Left colon (tissue), 2 donors: Measurements from ENCODE around the gene KCNK15. TPM values are rescaled to one million over a fixed set of nuclear protein-coding genes. Genes with fewer than 3 reads are reported as not detected.
"Not testable (repeated sequence)": the region's sequence is repeated elsewhere in the genome, so short reads cannot be mapped to it uniquely, and the experiment has no call there.

Experiments used
- ATAC-seq: fragments of 200-7000 bp; cut with Tn5 transposase; one replicate; pipeline ENCODE4 v1.9.1; 2020; ENCODE audit warnings: mild to moderate bottlenecking, moderate library complexity
- DNase-seq, 2 donors: peaks; one replicate each; pipeline ENCODE4 v3.0.0-alpha.2; 2020
- intact Hi-C, 2 donors: fragments of 100-400 bp; cut with DNase I in 1 of 2; cut with micrococcal nuclease in 1 of 2; formaldehyde crosslinking; loops; one replicate each; pipeline versions ENCODE4 v1.11.2 to v1.14.0; 2022; cut with DNase I, micrococcal nuclease
- total RNA-seq, 2 donors: library from RNA; stranded (reverse); fragmentation: NEBNext Ultra II Directional; extraction: Animal tissue kit (Norgen Biotek cat#: 25700); gene quantifications; one replicate each; pipeline ENCODE4 v1.2.1, GENCODE V29; 2021
- donor health status: DM: no; HTN: no; CAD: no.
- donor health status: DM: yes; HTN: yes; CAD: no.

Gene KCNK15
- total RNA-seq, 2 donors from 2014 or later = 0.25 to 0.40 TPM

GRCh38 chr20:44748005-44748370 lies 2.3 kb downstream of the KCNK15 start:
- intact Hi-C loops = loop anchor here in 1 of 2 donors (5.0 kb wide), 1 partner anchor 119 kb away; no protein-coding TSS in a partner anchor
- no peak for ATAC-seq
- DNase-seq = no peak

GRCh38 chr20:44750081-44750805 lies 4.6 kb downstream of the KCNK15 start:
- ATAC-seq = no peak
- intact Hi-C loops = no loop called here
- no peak for DNase-seq

DNA sequence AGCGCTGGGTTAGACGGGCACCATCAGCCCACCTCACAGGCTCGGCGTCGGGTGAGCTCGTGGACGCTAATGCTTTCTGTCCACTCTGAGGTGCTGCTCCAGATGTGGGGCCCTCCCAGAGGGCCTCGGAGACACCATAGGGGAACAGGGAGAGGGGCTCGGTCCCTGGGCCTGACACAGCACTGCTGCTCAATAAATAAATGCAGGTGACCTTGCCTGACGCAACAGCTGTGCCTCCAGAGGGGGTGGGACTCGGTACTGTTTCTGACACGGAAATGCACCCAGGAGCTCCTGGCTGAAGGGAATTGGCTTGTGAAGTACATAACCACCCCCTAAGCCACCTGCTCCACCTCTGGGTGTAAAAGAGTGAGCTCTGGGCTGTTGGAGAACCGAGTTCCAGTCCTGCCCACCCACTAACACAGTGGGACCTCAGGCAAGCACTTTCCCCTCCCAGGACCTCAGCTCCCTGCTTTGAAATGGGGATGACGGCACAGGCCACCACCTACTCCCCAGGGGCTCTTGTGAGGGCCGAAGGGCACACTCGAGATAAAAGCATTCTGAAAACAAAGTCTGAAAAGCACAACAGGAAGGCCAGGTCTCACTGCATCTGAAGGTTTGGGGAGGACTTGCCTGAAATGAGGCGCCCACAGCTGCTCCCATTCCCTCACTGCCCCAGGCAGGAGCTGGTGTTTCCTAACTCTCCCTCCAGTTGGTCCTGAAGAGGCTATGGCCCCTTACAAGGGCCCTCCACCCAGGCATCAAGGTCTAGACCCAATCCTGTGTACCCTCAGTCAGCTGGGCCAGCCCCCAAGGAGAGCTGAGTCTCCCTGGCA lies 6.7 kb downstream of the KCNK15 start:
- DNase-seq = no peak
- no peak for ATAC-seq
- intact Hi-C loops = no loop called here

- DNase-seq = no peak
- no peak for ATAC-seq
- intact Hi-C loops = no loop called here
Observed at GRCh38 chr20:44754554-44754953, 8.9 kb downstream of the KCNK15 start.

- intact Hi-C loops = no loop called here
- ATAC-seq (no peak), DNase-seq (no peak)
Observed at GRCh38 chr20:44756011-44756688, 10.5 kb downstream of the KCNK15 start.

- ATAC-seq = no peak
- intact Hi-C loops = no loop called here
- DNase-seq = no peak
Observed at GRCh38 chr20:44756956-44757355, 11.3 kb downstream of the KCNK15 start.

- DNase-seq = no peak
- intact Hi-C loops = no loop called here
- ATAC-seq = no peak
Observed at GRCh38 chr20:44758247-44759101, 12.8 kb downstream of the KCNK15 start.

DNA sequence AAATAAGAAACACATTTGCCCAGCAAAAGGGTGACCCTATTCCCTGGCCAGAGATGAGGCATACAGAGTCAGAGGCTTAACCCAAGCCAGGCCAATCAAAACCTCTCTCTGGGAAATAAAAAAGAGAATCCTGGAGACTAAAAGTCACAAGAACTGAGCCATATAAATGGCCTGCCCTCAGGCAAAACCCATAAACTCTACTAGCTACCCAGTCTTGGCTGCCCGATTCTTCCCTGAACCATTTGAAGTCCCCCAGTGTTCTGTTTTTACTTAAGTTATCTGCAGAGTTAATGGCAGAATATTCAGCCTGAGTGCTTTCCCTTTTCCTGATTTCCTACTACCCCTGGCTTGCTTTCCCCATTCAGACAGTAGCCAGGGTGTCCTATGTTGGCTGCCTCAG lies 13.9 kb downstream of the KCNK15 start:
- DNase-seq (no peak), ATAC-seq (no peak)
- intact Hi-C loops = no loop called here

- no peak for DNase-seq
- ATAC-seq = no peak
- intact Hi-C loops = no loop called here
Observed at GRCh38 chr20:44761423-44761822, 15.8 kb downstream of the KCNK15 start.

GRCh38 chr20:44762466-44763140 lies 16.9 kb downstream of the KCNK15 start:
- DNase-seq = no peak
- no peak for ATAC-seq
- intact Hi-C loops = no loop called here

DNA sequence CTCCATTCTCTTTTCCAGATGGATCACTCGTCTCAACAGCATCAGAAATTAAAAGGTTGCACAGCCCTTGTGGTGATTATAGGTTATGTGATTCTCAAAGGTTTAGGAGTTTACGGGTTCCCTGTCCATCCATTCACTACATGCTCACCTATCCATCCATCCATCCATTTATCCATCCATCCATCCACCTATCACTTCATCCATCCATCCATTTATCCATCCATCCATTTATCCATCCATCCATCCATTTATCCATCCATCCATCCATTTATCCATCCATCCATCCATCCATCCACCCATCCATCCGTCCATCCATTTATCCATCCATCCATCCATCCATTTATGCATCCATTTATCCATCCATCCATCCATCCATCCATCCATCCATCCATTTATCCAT lies 18.1 kb downstream of the KCNK15 start:
- ATAC-seq, intact Hi-C loops: not testable (repeated sequence)

DNA sequence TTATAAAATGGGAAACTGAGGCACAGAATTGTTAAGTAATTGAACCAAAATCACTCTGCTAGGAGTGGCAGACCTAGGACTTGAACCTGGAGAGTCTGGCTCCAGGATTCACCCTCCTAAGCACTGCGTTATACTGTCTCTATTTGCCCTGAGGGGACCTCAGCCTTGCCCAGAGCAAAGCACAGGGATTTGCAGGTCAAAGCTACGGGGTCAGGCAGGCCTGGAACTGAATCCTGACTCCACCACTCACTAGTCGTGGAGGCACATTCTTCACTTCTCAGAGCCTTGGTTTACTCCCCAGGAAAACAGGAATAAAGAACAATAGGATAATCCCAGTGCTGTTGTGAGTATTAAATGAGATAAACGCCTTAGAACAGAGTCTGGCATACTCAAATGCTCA lies 19.4 kb downstream of the KCNK15 start:
- ATAC-seq = no peak
- intact Hi-C loops = no loop called here
- no peak for DNase-seq

More for the DNA sequence above, 18.1 kb downstream of the KCNK15 start:
- DNase-seq = not testable (repeated sequence)

GRCh38 chr20:44765701-44766347 lies 20.2 kb downstream of the KCNK15 start:
- intact Hi-C loops = no loop called here
- ATAC-seq (no peak), DNase-seq (no peak)

- ATAC-seq = no peak
- DNase-seq = no peak
- intact Hi-C loops = no loop called here
Observed at GRCh38 chr20:44768256-44768655, 22.6 kb downstream of the KCNK15 start.

DNA sequence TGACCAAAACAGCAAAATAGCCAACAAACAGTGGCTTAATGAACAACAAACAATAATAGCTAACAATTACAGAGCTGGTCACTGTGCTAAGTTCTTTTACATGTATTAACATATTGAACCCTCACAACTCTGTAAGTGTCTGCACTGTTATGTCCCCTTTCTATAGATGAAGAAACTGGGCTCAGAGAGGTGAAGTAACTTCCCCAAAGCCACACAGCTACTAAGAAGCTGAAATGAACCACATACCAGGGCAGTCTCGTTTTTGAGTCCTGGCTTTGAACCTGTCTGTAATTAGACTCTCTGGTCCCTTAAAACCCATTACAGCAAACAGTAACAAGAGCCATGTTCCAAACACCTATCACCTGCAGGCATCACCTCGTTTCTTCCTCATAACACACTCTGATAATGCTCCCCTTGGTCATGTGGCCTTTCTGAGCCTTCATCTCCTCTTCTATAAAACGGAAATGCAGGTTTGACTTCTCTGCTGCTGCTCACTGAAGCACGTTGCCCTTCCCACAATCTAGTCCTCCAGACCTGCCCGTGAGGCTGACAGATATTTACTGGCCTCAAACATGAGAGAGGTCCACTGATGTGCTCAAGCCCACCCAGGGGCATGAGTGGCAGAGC lies 23.3 kb downstream of the KCNK15 start:
- ATAC-seq (no peak), DNase-seq (no peak)
- intact Hi-C loops = no loop called here

DNA sequence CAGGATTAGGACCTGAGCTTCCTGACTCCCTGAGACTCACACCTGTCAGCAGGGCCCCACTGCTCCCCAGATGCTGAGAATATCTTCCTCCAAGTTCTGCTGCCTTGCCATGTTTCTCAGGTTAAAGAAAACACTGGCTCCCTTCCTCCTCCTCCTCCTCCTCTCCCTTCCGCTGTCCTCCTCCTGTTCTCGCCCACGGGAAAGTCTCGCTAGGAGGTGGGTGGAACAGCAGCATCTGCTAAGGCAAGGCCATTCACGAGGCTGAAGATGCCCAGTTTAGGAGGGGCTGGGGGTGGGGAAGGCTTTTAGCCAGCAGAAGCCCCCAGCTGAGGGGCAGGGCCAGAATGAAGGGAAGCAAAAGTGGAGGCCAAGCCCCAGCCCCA lies 23.8 kb downstream of the KCNK15 start:
- DNase-seq (no peak), ATAC-seq (no peak)
- intact Hi-C loops = no loop called here

DNA sequence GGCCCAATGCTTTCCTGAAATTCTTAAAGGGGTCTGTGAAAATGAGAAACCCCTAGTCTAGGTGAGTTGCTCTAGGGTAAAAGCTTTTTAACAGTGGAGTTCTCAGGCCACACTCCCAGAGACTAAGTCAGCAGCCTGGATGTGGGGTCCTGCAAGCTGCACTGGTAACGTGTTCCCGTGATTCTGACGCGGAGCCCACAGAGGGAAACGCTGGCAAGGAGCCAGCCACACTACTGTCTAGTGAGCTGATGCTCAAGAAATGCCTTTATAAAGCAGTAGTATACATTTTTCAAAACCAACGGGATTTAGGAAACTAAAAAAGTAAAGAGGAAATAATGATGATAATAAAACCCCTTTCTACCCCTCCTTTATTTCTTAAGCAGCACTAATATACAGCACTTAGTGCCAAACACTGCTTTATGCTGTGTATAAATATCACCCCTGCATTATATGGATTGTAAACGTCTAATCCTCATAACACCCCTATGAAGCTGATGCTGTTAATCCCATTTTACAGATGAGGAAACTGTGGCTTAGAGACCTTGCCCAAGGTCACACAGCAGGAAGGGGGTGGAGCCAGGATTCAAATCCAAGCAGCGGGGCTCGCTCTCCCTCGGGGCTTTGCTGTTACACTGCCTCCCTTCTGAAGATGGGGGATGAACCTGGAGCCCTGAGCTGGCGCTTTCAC lies 25.0 kb downstream of the KCNK15 start:
- ATAC-seq = no peak
- intact Hi-C loops = no loop called here
- DNase-seq = no peak
